MCF 10A (cell line): ENCODE results near the gene ARHGAP15. TPM values are rescaled to one million over a fixed set of nuclear protein-coding genes. Genes with fewer than 3 reads are reported as not detected.

Experiments
- BruUV-seq: library from RNA; stranded (reverse); fragments of 400-500 nt; replicated peaks from 2 replicates; lab custom pipeline; 2021; lab: Mats Ljungman, UMichigan
- CTCF ChIA-PET: fragments of 300-600 bp; sonication (Branson Sonifier 250); formaldehyde crosslinking; extraction: SDS; loops from one replicate; lab custom pipeline; 2021; ENCODE audit warnings: antibody characterized with exemption, inconsistent platforms; lab: Yijun Ruan, JAX
- POLR2A ChIA-PET: fragments of 300-600, 350-650 bp; sonication (Branson Sonifier 250); formaldehyde crosslinking; extraction: SDS; loops from one replicate; lab custom pipeline; 2020; ENCODE audit warnings: antibody characterized with exemption, inconsistent platforms; lab: Yijun Ruan, JAX
- DNase-seq: peaks from one replicate; pipeline ENCODE4 v3.0.0-alpha.2; 2018; ENCODE audit not compliant: unreplicated experiment
- H3K27ac Mint-ChIP-seq: one replicate; pipeline ENCODE4 v1.8.0; 2022; ENCODE audit warnings: mild to moderate bottlenecking, low read depth, mixed read lengths; ENCODE audit not compliant: unreplicated experiment
- H3K27me3 Mint-ChIP-seq: one replicate; pipeline ENCODE4 v1.8.0; 2022; ENCODE audit warnings: mixed read lengths; ENCODE audit not compliant: insufficient read depth, unreplicated experiment
- H3K36me3 Mint-ChIP-seq: one replicate; pipeline ENCODE4 v1.8.0; 2022; ENCODE audit warnings: mild to moderate bottlenecking, moderate library complexity, mixed read lengths; ENCODE audit not compliant: insufficient read depth, unreplicated experiment
- H3K4me1 Mint-ChIP-seq: one replicate; pipeline ENCODE4 v1.8.0; 2022; ENCODE audit warnings: mixed read lengths; ENCODE audit not compliant: insufficient read depth, unreplicated experiment
- H3K4me3 Mint-ChIP-seq: one replicate; pipeline ENCODE4 v1.8.0; 2022; ENCODE audit warnings: mild to moderate bottlenecking, moderate library complexity, mixed read lengths; ENCODE audit not compliant: unreplicated experiment
- H3K9me3 Mint-ChIP-seq: one replicate; pipeline ENCODE4 v1.8.0; 2022; ENCODE audit warnings: mixed read lengths; ENCODE audit not compliant: unreplicated experiment
- CTCF ChIP-seq: fragments of 200-600 bp; IDR thresholded peaks from one replicate; pipeline ENCODE4 v1.8.0; 2022; ENCODE audit warnings: antibody characterized with exemption, mild to moderate bottlenecking; ENCODE audit not compliant: unreplicated experiment
- intact Hi-C: fragments of 100-400 bp; cut with micrococcal nuclease; formaldehyde crosslinking; loops from 2 replicates; pipeline ENCODE4 v1.14.1; 2022
- total RNA-seq: library from RNA; stranded (reverse); gene quantifications from 2 replicates; pipeline ENCODE4 v1.2.3, GENCODE V29; 2022

The ARHGAP15 gene
- total RNA-seq, 1 experiment from 2014 or later = not detected

GRCh38 chr2:143175438-143175837 lies 46.2 kb downstream of the ARHGAP15 start:
- intact Hi-C loops = no loop called here
- Mint-ChIP-seq H3K4me3 (no peak overlapping the region), H3K9me3 (peaks cover 4% of the 10 kb centered on the region), H3K27ac (no peak overlapping the region), H3K36me3 (no peaks in the 10 kb centered on the region), H3K27me3 (no peaks in the 10 kb centered on the region), H3K4me1 (peaks cover 15% of the 10 kb centered on the region)
- DNase-seq = no peak
- no TSS peak for BruUV-seq
- ChIA-PET POLR2A (no interaction called here), CTCF (interaction anchor here (1.0 kb wide), 1 partner anchor 19 kb away, joined by 5 read pairs; no protein-coding TSS in a partner anchor)
- TF ChIP-seq CTCF = no peak

GRCh38 chr2:143176606-143177005 lies 47.4 kb downstream of the ARHGAP15 start:
- Mint-ChIP-seq H3K4me1 (peaks cover 11% of the 10 kb centered on the region), H3K4me3 (no peak overlapping the region), H3K36me3 (no peaks in the 10 kb centered on the region), H3K27ac (no peak overlapping the region), H3K27me3 (no peaks in the 10 kb centered on the region), H3K9me3 (peaks cover 5% of the 10 kb centered on the region)
- no peak for DNase-seq
- POLR2A ChIA-PET = no interaction called here
- CTCF ChIA-PET = interaction anchor here (0.7 kb wide), 1 partner anchor 687 kb away, joined by 3 read pairs; no protein-coding TSS in a partner anchor
- BruUV-seq = no TSS peak
- no peak for TF ChIP-seq CTCF
- intact Hi-C loops = no loop called here

GRCh38 chr2:143177096-143177786 lies 48.0 kb downstream of the ARHGAP15 start:
- Mint-ChIP-seq H3K27ac (no peak overlapping the region), H3K36me3 (no peaks in the 10 kb centered on the region), H3K9me3 (peaks cover 5% of the 10 kb centered on the region), H3K4me1 (peaks cover 5% of the 10 kb centered on the region), H3K27me3 (no peaks in the 10 kb centered on the region), H3K4me3 (no peak overlapping the region)
- ChIA-PET CTCF (interaction anchor here (0.7 kb wide), 1 partner anchor 688 kb away, joined by 3 read pairs; no protein-coding TSS in a partner anchor), POLR2A (no interaction called here)
- no peak for DNase-seq
- TF ChIP-seq CTCF = no peak
- BruUV-seq = no TSS peak
- intact Hi-C loops = no loop called here

GRCh38 chr2:143181494-143181893 lies 52.3 kb downstream of the ARHGAP15 start:
- intact Hi-C loops = no loop called here
- BruUV-seq = no TSS peak
- TF ChIP-seq CTCF = no peak
- no peaks in the 10 kb centered on the region for H3K27me3 Mint-ChIP-seq
- H3K9me3 Mint-ChIP-seq = peaks cover 5% of the 10 kb centered on the region
- POLR2A ChIA-PET = no interaction called here
- H3K27ac Mint-ChIP-seq = no peak overlapping the region
- no peak for DNase-seq
- H3K36me3 Mint-ChIP-seq = no peaks in the 10 kb centered on the region
- no peak overlapping the region for H3K4me3 Mint-ChIP-seq
- CTCF ChIA-PET = interaction anchor here (0.6 to 4.2 kb wide), 4 partner anchors 9 to 410 kb away, joined by 3 to 16 read pairs (median 3); no protein-coding TSS in a partner anchor
- H3K4me1 Mint-ChIP-seq = no peaks in the 10 kb centered on the region
